Measurements from ENCODE around the gene HNRNPA3.

- no peak for TF ChIP-seq EZH2 (IDR thresholded peaks at IDR 0.05; ENCODE audit: insufficient read depth, poor library complexity, severe bottlenecking)
- no peak for TF ChIP-seq EZH2phosphoT487 (IDR thresholded peaks at IDR 0.05; ENCODE audit: insufficient read depth, low read depth)
Measured at GRCh38 chr2:177212891-177213856, 580 bp downstream of the HNRNPA3 start.

Data from GM23248 (cell line).